IPS-11a (cell line): ENCODE results near the gene CFAP410.
"Not testable (repeated sequence)": the region's sequence is repeated elsewhere in the genome, so short reads cannot be mapped to it uniquely, and the experiment has no call there.

Source experiments
- H3K4me3 ChIP-seq: one replicate; pipeline ENCODE4 v1.5.1; 2013; ENCODE audit warnings: low read depth, low read length, control low read depth

The CFAP410 gene

GRCh38 chr21:44318489-44319285 is 20.5 kb downstream of the CFAP410 start:
- no peak overlapping the region for H3K4me3 ChIP-seq

GRCh38 chr21:44317871-44318270 is 21.3 kb downstream of the CFAP410 start:
- no peak overlapping the region for H3K4me3 ChIP-seq

GRCh38 chr21:44317241-44317782 is 21.9 kb downstream of the CFAP410 start:
- no peak overlapping the region for H3K4me3 ChIP-seq

GRCh38 chr21:44316277-44316900 is 22.8 kb downstream of the CFAP410 start:
- no peak overlapping the region for H3K4me3 ChIP-seq

GRCh38 chr21:44315691-44316203 is 23.4 kb downstream of the CFAP410 start:
- H3K4me3 ChIP-seq = no peak overlapping the region

- H3K4me3 ChIP-seq = no peak overlapping the region
These were observed 24.6 kb downstream of the CFAP410 start for GRCh38 chr21:44314561-44314960.

DNA sequence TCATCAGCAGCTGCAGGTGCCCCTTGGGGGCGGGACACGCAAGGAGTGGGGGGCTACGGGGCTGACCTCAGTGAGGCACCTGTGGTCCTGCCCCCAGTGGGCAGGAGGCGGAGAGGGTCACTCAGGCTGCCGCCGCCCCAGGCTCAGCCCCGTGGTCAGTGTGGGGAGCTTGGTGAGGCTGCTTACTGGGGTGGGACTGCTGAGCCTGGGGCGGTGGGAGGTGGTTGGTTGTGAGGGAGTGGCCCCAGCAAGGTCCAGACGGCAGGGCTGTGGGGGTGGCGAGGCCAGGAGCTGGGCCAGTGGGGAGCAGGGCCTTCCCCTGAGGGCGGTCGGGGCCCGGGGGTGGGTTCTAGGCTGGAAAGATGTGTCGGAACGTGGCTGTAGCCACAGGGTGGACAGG is 25.1 kb downstream of the CFAP410 start:
- H3K4me3 ChIP-seq = no peak overlapping the region

GRCh38 chr21:44313451-44313850 is 25.7 kb downstream of the CFAP410 start:
- H3K4me3 ChIP-seq = no peak overlapping the region

GRCh38 chr21:44312716-44313115 is 26.5 kb downstream of the CFAP410 start:
- H3K4me3 ChIP-seq = no peak overlapping the region

GRCh38 chr21:44312089-44312488 is 27.1 kb downstream of the CFAP410 start:
- no peak overlapping the region for H3K4me3 ChIP-seq

- no peak overlapping the region for H3K4me3 ChIP-seq
These were observed 28.3 kb downstream of the CFAP410 start for GRCh38 chr21:44310628-44311507.

- H3K4me3 ChIP-seq = no peak overlapping the region
These were observed 32.1 kb downstream of the CFAP410 start for GRCh38 chr21:44306936-44307704.

- no peak overlapping the region for H3K4me3 ChIP-seq
These were observed 33.5 kb downstream of the CFAP410 start for GRCh38 chr21:44305691-44306090.

DNA sequence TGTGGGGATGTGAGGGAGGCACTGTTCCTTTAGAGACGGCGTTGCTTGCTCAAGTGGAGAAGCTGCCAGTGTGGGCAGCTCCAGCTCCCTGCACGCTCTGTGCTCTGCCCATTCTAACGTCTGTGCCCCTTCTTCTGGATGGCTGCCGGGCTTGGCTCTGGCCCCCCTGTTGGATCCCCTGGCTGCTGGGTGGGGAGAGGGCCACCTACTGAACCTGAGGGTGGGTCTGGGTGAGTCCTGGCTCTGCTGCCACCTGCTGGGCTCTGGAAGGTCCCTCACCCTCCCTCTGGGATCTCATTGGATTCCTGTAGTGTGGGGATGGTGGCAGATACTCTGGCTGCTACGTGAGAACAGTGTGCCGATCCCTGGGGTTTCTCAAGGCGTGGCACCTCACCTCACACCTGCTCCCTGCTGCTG is 34.3 kb downstream of the CFAP410 start:
- no peak overlapping the region for H3K4me3 ChIP-seq

DNA sequence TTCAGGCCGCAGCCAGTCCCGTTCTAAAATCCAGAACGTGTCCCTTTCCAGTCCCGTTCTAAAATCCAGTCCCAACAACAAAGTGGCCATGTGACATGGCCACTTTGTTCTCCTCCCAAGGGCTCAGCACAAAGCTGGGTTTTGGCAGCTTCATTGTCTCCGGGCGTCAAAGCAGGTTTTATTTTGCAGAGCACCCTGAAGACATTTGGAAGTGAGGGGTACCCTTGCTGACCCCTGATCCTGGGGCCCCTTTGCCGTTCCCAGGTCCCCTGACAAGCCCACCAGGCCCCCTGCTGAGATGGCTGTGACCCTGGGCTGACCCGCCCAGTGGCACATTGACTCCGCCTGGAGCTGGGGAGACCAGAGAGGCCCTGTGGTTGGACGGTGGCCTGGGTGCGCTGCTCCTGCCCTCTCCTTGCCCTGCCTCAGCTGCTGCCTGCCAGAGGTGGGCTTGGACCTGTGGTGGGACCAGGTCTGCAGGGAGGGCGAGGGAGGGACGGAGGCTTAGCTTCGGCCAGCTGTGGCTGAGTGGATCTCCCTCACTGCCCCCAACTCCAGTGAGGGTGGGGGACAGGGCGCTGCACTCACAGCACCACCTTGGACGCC is 35.1 kb downstream of the CFAP410 start:
- H3K4me3 ChIP-seq = no peak overlapping the region

- no peak overlapping the region for H3K4me3 ChIP-seq
These were observed 35.7 kb downstream of the CFAP410 start for GRCh38 chr21:44303490-44303981.

- H3K4me3 ChIP-seq = not testable (repeated sequence)
These were observed 36.4 kb downstream of the CFAP410 start for GRCh38 chr21:44302573-44303401.

- no peak overlapping the region for H3K4me3 ChIP-seq
These were observed 37.2 kb downstream of the CFAP410 start for GRCh38 chr21:44301961-44302406.

DNA sequence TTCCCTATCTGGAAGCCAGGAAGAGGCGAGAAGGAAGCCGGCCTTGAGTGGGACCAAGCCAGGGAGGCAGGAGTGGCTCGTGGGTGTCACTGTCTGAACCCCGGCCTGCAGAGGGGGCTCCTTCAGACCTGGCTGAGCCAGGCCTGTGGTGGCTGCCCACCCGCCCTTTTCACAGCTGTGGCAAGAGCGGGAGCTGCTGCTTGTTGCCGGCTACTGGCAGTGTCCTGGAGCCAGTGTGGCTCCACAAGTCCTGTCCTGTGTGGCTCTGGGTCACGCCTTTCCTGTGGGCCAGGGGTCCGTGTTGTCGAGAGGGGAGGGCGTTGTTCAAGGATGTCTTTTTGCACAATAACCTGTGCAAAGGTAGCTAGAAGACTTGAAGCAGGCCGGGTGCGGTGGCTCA is 38.0 kb downstream of the CFAP410 start:
- no peak overlapping the region for H3K4me3 ChIP-seq
